Activated CD8-positive, alpha-beta memory T cell treated with anti-CD3 and anti-CD28 coated beads for 24 hours (primary cell): ENCODE measurements around the gene NEK11.
A peak's percentile ranks its signal among the peaks of the same experiment; 100 is the strongest.
"Not testable (repeated sequence)": the region's sequence is repeated elsewhere in the genome, so short reads cannot be mapped to it uniquely, and the experiment has no call there.

Experiments
- DNase-seq: peaks from one replicate; pipeline ENCODE4 v3.0.0-alpha.2; 2020

The NEK11 gene

GRCh38 chr3:131361464-131362421 lies 335.1 kb downstream of the NEK11 start:
- DNase-seq, result no peak

GRCh38 chr3:131363275-131363674 lies 336.6 kb downstream of the NEK11 start:
- no peak for DNase-seq

- no peak for DNase-seq
These were observed 344.4 kb downstream of the NEK11 start for GRCh38 chr3:131370935-131371687.

GRCh38 chr3:131371688-131372066 lies 345.0 kb downstream of the NEK11 start:
- DNase-seq, result no peak

GRCh38 chr3:131374741-131375140 lies 348.1 kb downstream of the NEK11 start:
- no peak for DNase-seq

- not testable (repeated sequence) for DNase-seq
These were observed 354.3 kb downstream of the NEK11 start for GRCh38 chr3:131380821-131381444.

- DNase-seq, result peak; percentile 98
These were observed 355.0 kb downstream of the NEK11 start, which contains the start of gene NUDT16 for GRCh38 chr3:131381445-131382291. TSS of gene NUDT16 (plus strand) at chr3:131381774. CDS start at chr3:131381805, 31 bp downstream.

GRCh38 chr3:131386429-131387165 lies 359.9 kb downstream of the NEK11 start:
- no peak for DNase-seq

- no peak for DNase-seq
These were observed 361.3 kb downstream of the NEK11 start for GRCh38 chr3:131387796-131388489.

- DNase-seq, result no peak
These were observed 361.8 kb downstream of the NEK11 start for GRCh38 chr3:131388490-131388799.

- DNase-seq, result no peak
These were observed 363.7 kb downstream of the NEK11 start for GRCh38 chr3:131390331-131390730.

GRCh38 chr3:131393051-131393450 lies 366.4 kb downstream of the NEK11 start:
- DNase-seq, result no peak

GRCh38 chr3:131393868-131394267 lies 367.2 kb downstream of the NEK11 start:
- DNase-seq, result no peak

GRCh38 chr3:131394400-131394799 lies 367.7 kb downstream of the NEK11 start:
- no peak for DNase-seq

GRCh38 chr3:131396170-131396569 lies 369.5 kb downstream of the NEK11 start:
- DNase-seq, result no peak

GRCh38 chr3:131397889-131398288 lies 371.2 kb downstream of the NEK11 start:
- DNase-seq, result no peak
